GDM1 (cell line): Measurements from ENCODE around the gene NME9.
"Not testable (repeated sequence)": the region's sequence is repeated elsewhere in the genome, so short reads cannot be mapped to it uniquely, and the experiment has no call there.

Experiments
- DNase-seq: peaks from one replicate; lab custom pipeline; 2025; lab: John Stamatoyannopoulos, UW

NME9 gene, protein sequence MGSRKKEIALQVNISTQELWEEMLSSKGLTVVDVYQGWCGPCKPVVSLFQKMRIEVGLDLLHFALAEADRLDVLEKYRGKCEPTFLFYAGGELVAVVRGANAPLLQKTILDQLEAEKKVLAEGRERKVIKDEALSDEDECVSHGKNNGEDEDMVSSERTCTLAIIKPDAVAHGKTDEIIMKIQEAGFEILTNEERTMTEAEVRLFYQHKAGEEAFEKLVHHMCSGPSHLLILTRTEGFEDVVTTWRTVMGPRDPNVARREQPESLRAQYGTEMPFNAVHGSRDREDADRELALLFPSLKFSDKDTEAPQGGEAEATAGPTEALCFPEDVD

DNA sequence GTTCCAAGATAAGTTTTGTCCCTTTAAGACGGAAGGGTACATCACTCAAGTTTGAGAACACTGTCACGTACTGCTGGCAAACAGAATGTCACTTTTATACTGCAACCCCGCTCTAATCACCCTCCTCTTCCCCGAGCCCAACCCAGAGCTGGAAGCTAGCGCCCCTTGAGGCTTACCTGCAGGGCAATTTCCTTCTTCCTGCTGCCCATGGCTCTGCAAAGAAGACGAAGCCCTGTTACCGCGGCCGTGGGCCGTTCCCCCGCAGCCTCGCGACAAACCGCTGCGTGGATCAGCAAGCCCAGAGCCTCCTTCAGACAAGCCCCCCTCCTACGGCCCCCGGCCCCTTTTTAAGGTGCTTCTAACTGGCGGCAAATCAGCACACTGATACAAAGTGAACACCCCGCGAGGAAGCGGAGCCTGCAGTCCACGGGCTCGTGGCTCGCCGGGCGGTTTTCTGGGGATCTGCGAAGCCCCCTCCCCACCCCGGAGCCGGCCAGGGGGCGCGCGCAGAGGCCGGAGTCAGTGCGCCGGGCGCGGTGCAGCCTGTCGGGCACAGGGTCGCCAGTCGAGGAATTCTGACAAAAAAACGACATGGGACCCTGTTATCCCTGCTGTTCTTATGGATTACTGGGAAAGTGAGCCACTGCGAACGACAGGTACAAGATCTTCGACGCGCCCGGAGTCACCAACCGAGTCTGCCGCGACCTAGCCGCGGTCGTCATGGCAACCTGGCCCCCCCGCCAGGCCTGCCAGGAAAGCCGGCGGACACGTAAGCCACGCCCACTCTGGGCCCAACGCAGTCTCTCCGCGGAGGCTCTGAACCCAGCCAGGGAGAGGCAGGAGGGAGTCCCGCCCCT, at the start of gene NME9:
NME9 (minus strand) TSS at position 725 of the 857 bp plus-strand sequence; CDS start at position 209, 516 bp downstream.
- peak; percentile 65 for DNase-seq

DNA sequence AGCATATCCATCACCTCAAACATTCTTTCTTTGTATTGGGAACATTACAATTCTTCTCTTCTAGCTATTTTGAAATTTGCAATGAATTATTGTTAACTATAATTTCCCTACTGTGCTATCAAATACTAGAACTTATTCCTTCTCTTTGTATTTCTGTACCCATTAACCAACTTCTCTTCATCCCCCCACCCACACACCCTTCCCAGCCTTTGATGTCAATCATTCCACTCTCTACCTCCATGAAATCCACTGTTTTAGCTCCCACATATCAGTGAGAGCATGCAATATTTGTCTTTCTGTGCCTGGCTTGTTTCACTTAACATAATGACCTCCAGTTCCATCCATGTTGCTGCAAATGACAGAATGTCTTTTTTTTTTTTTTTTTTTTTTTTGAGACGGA, 49.3 kb upstream of the NME9 start:
- no peak for DNase-seq

DNA sequence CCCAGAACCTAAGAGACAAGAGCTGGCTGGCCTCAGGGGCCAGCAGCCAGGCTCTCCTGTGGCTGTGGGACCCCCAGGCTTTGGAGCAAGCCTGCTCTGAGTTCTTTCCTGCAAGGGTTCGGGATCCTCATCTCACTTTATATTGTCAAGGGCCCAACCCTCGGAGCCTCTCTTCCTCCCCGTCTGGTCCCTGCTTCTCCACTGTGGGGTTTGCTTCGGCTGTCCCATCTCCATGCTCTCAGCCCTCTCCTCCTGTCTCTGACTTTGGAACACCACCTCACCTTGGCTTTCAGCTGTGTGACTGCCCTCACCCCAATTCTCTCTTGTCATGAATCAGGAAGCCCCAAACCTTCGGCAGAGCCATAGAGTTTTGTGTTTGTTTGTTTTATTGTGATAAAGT, 48.7 kb upstream of the NME9 start:
- no peak for DNase-seq

DNA sequence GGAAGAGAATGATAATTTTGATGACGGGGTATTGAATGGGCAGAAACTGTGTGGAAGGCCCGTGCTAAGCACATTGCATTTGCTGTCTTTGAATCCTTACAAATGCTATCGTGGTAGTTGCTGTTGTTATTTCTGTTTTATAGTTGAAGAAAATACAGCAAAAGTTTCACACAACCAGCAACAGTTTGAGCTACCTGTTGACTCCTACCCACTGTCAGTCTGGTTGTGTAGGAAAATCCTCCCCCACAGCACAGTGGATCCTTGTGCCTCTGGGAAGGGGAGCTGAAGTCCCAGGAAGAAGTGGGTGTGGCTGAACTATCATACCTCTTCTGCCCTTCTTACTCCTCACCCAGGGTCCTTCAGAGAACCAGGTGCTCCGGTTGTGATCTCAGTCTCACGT, 48.2 kb upstream of the NME9 start:
- no peak for DNase-seq

DNA sequence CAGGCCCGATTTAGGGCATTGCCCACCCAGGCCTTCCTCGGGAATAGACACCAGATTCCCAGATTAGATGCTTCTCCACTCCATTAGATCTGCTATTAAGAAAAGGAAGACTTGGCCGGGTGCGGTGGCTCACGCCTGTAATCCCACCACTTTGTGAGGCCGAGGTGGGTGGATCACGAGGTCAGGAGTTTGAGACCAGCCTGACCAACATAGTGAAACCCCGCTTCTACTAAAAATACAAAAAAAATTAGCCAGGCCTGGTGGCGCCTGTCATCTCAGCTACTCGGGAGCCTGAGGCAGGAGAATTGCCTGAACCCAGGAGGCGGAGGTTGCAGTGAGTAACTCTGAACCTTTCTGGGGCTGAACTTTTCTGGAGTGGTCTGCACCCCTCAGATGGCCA, 47.6 kb upstream of the NME9 start:
- not testable (repeated sequence) for DNase-seq

DNA sequence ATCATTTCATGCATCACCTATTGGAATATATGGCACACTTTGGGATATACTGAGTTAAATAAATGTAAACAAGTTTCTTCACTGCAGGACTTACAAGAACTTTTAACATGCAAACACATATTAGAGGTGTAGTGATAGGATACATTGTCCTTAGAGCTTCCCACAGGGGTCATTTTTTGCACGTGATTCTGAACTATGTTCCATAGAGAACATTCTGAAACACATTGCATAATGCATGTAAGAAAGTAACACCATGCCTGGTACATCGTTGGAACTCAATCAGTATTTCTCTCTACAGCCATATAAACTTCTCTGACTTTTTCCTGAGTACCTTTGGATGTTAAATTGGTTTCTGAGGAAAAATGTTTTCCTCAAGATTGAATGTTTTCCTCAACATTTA, 47.0 kb upstream of the NME9 start:
- no peak for DNase-seq

DNA sequence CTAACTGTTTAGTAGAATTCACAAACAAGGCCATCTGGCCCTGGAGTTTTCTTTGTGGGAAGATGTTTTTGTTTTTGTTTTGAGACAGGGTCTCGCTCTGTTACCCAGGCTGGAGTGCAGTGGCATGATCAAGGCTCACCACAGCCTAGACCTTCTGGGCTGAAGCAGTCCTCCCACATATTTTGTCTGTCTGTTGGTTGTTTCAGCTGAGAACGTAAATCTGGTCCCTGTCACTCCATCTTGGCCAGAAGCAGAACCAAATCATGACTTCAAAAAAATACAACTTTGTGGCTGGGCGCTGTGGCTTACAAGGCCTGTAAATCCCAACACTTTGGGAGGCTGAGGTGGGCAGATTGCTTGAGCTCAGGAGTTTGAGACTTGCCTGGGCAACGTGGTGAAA, 45.8 kb upstream of the NME9 start:
- DNase-seq = no peak

DNA sequence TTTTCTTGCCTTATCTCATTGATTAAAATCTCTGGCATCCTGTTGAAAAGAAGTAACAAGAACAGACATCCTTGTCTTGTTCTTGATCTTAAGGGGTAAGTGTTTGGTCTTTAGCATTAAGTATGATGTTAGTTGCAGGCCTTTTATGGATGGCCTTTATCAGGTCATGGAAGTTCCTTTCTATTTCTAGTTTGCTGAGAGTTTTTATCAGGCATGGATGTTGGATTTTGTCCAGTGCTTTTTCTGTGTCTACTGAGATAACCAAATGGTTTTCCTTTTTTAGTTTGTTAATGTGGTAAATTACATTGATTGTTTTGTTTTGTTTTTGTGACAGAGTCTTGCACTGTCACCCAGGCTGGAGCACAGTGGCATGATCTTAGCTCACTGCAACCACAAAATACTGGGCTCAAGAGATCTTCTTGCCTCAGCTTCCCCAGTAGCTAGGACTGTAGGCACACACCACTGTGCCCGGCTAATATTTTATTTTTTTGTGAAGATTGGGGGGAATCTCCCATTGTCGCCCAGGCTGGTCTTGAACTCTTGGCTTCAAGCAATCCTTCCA, 45.0 kb upstream of the NME9 start:
- no peak for DNase-seq

DNA sequence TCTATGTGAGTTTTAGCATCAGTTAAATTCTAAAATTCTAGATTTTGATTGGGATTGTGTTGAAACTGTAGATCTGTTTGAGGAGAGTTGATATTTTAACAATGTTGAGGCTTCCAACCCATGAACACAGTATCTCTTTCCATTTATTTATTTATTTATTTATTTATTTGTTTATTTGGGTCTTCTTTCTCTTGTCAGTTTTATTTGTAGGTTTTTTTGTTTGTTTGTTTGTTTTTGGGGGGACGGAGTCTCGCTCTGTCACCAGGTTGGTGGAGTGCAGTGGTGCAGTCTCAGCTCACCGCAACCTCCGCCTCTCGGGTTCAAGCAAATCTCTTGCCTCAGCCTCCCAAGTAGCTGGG, 44.1 kb upstream of the NME9 start:
- no peak for DNase-seq

DNA sequence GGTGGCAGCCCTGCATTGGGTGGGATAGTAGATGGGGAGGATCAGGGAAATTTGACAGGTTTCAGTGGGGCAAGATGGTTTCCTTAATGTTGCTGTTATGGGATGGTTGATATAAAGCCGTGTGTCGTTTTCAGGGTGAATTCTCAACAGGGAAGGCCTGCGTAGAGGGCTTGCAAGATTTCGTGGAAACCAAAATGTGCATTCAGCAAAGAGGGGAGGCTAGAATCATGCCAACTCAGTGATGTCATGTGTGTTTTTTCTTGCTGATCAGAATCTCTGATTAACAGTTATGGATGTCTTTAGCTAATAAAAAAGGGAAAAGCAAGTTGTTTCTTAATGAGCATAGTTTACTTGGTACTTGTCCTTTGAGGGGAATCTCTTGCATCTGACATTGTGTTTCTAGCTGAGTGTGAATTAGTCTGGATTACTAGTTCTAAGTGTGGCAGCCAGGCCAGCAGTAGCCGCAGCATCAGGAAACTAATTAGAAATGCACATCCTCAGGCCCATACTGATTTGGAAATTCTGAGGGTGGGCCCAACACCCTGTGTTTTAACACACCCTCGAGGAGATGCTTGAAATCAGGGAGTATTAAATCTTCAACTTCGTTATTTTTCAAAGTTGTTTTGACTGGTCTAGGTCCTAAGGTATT, 43.6 kb upstream of the NME9 start:
- DNase-seq = no peak

DNA sequence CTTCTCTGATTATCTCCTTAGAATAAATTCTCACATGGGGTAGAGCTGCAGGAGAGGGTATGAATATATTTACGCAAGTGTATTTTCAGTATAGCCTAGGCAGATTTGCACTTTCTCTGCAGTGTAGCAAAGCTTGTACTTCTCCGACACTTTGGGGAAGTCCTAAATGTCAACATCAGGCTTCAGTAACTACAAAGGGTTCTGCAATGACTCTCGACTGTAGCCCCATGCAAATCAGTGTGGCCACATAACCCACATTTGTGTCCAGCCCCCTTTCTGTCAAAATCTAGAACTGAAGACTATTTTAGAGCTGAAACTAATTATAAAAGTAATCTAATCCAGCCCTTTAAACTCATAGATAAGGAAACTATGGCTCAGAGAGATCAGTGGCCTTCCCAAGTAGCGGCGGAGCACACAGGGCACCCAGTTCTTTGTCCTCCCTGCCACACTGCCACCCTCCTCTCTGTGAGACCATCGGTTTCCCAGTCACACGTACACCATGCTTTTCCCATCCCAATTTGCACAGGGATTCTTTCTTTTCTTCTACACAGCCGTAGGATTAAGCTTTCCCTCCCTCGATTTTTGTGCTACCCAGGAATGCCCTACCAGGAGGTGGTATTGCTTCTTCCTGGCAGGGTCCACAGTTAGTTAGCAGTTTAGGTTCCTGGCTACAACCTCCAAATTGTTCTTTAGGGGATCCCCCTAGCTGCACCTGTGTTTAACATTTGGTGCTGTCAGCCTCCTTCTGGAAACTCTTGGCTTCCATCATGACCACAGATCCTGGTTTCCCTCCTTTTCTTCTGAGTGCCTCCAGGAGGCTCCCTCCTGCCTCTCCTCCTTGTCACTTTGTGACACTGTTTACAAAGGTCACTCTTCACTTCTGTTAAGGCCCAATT, 41.7 kb upstream of the NME9 start:
- DNase-seq = no peak

DNA sequence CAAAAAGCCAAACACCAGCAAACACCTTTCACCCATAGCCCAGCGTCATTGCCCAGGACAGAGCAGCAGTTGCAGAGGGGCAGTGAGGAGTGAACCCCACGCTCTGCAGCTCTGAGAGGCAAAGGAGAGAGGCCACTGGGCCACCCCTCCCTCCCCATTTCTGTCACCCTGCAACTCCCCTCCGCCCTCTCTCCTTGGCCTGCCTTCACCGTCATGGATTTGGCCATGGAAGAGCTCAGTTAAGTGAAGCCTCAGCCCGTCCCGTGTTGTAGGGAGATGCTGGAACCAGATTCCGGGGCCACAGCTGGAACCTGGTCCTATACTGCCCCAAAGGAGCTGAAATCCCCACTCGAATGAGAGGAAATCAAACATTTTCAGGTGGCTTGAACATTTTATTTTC, 40.7 kb upstream of the NME9 start:
- no peak for DNase-seq

DNA sequence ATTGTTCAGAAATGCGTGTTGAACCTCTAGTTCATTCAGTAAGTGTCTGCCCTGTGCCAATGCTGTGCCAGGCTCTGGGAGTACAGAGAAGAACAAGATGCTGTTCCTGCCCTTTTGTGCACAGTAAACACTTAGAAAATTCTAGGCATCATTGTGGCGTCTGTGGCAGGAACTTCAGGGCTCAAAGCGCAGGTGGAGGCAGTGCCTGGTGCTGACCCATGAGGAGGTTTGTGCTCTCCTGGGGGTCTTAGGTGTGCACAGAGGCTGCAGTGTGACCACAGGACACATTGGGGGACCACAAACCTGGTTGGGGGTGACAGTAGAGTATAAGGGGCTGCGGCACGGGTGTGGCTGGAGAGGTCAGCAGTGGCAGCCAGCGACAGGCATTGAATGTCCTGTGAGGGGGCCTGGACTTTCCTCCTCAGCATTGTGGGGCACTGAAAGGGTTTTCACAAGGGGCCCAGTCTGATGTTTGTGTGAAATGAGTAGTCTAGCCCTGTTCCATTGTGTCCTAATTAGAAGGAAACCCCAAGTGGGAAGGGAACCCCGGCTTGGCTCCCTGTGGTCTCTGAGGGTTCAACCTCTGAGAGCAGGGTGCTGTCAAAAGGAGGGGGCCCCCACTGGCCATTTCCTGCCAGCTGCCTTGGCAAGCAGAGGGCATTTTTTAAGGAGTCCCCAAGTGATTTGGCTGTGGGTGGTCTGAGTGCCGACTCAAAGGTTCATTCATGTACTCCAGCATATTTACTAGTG, 39.7 kb upstream of the NME9 start:
- no peak for DNase-seq

DNA sequence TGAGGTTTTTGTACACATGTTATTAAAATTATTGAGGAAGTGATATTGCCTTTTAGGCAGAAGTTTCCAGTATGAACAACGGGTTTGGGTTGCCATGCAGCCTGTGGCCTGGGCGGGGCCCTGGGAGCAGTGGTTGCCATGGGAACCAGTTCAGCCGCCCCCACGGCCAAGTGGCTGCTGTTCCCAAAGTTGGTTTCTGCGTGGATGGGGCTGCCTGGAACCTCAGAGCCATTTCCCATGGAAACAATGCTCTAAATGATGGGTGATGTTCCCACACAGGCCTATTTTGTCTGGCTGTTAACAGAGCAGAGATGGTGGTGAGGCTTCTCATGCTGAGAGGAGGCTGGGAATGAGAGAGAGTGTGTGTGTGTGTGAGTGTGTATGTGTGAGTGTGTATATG, 38.3 kb upstream of the NME9 start:
- DNase-seq = no peak

DNA sequence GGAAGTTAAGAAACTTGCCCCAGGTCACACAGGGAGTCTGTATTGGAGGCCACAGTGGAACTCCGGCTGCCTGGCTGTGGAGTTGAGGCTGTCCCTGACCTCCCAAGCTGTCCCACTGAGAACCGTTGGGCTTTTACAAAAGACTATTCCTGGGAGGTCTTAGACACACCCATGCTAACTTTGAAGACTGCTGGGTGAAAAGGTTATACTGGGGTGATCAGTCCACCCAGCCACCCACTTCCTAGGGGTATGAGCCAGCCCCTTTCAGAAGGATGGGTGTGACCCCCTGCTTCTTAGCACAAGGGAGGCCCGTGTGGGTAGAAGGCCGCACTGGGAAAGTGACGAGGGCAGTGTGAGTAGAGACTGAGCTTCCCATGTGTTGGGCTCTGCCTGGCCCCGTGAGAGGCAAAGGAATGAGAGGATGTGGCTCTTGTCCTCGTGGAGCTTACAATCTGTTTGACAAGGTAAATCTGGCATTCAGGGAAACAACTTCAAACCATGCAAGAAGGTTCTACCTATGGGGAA, 37.7 kb upstream of the NME9 start:
- DNase-seq = no peak

DNA sequence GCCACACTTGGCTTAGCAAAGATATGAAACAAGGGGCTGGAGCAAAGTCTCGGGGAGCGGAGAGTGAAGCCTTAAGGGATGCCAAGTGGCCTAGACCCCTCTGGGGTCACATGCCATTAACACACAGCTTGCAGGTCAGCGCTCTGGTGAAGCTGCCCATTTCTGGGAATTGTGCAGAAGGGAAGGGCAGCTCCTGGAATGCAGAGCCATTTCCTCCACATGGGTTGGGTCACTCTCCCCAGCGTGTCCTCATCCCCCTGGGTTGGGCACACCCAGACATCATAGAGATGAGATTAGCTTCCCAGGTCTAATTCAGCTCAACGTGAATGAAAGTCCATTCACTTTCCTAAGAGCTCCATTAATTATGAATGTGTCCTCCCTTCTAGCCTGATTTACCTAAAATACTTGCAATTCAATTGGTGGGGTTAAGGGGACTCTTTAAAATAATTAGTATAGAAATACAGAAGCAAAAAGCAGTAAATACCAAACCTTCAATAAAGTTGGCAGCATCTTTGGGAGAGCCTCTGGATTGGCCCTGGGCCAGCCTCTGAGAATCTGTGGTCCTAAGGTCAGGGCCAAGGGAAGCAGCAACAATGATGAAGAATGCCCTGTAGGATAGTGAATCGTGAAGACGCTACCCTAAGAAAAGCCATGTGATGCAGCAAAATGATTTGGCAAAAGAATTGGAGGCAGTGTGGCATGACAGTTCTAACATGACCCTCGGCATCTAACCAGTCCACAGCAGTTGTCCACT, 36.5 kb upstream of the NME9 start:
- DNase-seq = no peak

DNA sequence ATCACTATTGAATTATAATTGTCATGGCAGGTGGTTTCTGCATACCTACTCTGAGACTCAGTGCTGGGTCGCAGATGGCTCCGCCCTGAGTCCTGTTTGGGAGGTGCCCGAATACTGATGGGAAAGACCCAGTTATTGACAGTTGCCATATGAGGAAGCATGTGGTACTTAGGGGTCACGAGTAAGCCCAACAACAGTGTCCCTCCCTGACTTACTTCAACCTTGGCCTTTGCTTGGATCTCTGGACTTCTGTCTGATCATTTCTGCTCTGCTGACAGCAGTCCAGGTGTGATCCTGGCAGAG, 35.6 kb upstream of the NME9 start:
- no peak for DNase-seq

DNA sequence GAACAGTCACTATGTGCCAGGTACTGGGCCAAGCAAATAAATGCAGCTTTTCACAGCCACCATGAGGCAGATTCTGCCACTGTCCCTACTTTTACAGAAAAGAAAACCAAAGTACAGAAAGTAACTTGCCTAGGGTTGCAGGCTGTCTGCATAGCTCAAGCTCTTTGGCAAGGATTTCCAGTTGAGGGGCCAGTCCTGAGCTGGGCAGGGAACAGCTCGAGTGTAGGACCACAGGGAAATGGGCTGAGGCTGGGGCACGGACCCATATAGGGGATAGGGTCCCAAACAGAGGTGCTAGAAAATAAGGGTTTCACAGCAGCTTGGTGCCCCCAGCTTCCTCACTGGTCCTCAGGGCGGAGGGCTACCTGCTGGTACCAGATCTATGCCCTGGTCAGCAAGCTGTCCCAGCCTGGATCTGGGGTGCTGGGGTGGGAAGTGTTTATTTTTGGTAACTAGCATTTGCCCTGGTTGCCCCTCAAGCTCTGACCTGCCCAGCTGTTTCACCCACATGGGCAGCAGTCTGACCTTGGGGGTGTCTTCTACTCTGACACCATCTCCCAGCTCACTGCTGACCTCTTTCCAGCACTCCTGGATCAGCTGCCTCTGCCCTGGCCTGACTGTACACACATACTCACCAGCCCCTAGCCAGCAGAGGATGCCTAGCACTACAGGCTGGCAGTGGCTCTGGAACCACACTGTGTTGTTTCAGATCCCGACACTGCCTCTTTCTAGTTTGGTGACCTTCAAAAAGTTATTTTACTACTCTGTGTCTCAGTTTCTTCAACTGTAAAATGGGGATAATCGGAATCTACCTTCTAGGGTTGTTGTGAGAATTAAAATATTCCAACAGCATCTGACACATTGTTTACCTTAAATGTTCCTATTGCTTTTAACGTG, 35.0 kb upstream of the NME9 start:
- DNase-seq = no peak

DNA sequence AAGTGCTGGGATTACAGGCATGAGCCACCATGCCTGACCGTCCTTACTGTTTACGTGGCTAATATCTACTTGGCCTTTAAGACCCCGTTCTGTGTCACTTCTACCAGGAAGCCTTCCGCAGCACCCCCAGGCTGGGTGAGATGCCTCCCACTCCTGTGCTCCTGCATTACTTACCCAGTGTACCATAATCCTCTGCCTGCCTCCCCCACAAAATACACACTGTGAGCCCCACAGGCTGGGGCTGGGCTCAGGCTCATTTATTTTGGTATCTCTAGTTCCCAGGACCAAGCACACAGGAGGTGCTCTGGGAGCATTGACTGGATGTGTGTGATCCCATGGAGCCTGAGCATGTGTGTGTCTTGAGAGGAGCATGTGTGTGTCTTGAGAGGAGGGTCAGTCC, 33.7 kb upstream of the NME9 start:
- no peak for DNase-seq
